ENCODE results near the gene NR2C1.

DNA sequence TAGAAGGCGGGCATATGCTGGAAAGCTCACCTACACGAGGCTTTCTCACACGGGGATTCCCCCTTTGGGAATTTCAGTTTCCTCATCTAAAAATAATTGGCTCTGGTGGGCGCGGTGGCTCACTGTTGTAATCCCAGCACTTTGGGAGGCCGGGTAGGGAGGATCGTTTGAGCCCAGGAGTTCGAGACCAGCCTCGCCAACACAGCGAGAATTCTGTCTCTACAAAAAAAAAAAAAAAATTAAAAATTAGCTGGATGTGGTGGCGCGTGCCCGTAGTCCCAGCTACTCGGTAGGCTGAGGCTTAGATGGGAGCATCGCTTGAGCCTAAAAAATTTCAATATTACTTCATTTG, 69.5 kb downstream of the NR2C1 start:
- TF ChIP-seq, protein P1, sequence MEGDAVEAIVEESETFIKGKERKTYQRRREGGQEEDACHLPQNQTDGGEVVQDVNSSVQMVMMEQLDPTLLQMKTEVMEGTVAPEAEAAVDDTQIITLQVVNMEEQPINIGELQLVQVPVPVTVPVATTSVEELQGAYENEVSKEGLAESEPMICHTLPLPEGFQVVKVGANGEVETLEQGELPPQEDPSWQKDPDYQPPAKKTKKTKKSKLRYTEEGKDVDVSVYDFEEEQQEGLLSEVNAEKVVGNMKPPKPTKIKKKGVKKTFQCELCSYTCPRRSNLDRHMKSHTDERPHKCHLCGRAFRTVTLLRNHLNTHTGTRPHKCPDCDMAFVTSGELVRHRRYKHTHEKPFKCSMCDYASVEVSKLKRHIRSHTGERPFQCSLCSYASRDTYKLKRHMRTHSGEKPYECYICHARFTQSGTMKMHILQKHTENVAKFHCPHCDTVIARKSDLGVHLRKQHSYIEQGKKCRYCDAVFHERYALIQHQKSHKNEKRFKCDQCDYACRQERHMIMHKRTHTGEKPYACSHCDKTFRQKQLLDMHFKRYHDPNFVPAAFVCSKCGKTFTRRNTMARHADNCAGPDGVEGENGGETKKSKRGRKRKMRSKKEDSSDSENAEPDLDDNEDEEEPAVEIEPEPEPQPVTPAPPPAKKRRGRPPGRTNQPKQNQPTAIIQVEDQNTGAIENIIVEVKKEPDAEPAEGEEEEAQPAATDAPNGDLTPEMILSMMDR (IDR thresholded peaks at IDR 0.05; ENCODE audit: insufficient read depth, low read length, poor library complexity, severe bottlenecking), result no peak
- TF ChIP-seq EZH2phosphoT487 (conservative IDR thresholded peaks at IDR 0.05; ENCODE audit: low read length), result no peak
